Osteoblast (primary cell): ENCODE data around the gene OTUD4. TPM values are rescaled to one million over a fixed set of nuclear protein-coding genes. Genes with fewer than 3 reads are reported as not detected.

Experiments
- DNase-seq: peaks from one replicate; pipeline ENCODE4 v3.0.0; 2011; ENCODE audit warnings: low spot score, mixed read lengths; ENCODE audit not compliant: insufficient read length; ENCODE audit errors: missing footprints
- H2AFZ ChIP-seq: 2 replicates; pipeline ENCODE4 v1.6.0; 2011; ENCODE audit warnings: mild to moderate bottlenecking, low read length
- H3K27ac ChIP-seq: 2 replicates; pipeline ENCODE4 v1.5.1; 2011; ENCODE audit warnings: mild to moderate bottlenecking, low read depth, low read length, moderate library complexity
- H3K27me3 ChIP-seq: 2 replicates; pipeline ENCODE4 v1.6.0; 2012; ENCODE audit warnings: mild to moderate bottlenecking, control low read depth, inconsistent platforms, low read length, moderate library complexity; ENCODE audit not compliant: insufficient read depth
- H3K36me3 ChIP-seq: 2 replicates; pipeline ENCODE4 v1.5.1; 2011; ENCODE audit warnings: mild to moderate bottlenecking, low read length, control low read depth, moderate library complexity; ENCODE audit not compliant: insufficient read depth
- H3K4me1 ChIP-seq: 2 replicates; pipeline ENCODE4 v1.5.1; 2011; ENCODE audit warnings: mild to moderate bottlenecking, low read length, control low read depth, moderate library complexity; ENCODE audit not compliant: insufficient read depth
- H3K4me2 ChIP-seq: 2 replicates; pipeline ENCODE4 v1.6.0; 2011; ENCODE audit warnings: mild to moderate bottlenecking, low read length; ENCODE audit not compliant: insufficient read depth
- H3K4me3 ChIP-seq: fragments of 200-600 bp; sonication (generic); 3 replicates; pipeline ENCODE4 v1.5.1; 2012; ENCODE audit warnings: mild to moderate bottlenecking, low read length, inconsistent platforms; ENCODE audit not compliant: insufficient read depth
- H3K79me2 ChIP-seq: 2 replicates; pipeline ENCODE4 v1.6.0; 2012; ENCODE audit warnings: mild to moderate bottlenecking, low read length, control low read depth, inconsistent platforms; ENCODE audit not compliant: insufficient read depth
- H3K9me3 ChIP-seq: 2 replicates; pipeline ENCODE4 v1.5.1; 2011; ENCODE audit warnings: low read depth, low read length, control low read depth
- H4K20me1 ChIP-seq: 2 replicates; pipeline ENCODE4 v1.6.0; 2012; ENCODE audit warnings: mild to moderate bottlenecking, low read length, control low read depth; ENCODE audit not compliant: insufficient read depth
- total RNA-seq: library from RNA; depleted of rRNA; stranded (reverse); fragments of >200 nt; gene quantifications from 2 replicates; pipeline ENCODE4 v1.2.3, GENCODE V29; 2012
- TF ChIP-seq, protein P1 (sequence below): IDR thresholded peaks from 2 replicates; pipeline ENCODE4 v1.5.1; 2011; ENCODE audit warnings: mild to moderate bottlenecking, low read depth, low read length, moderate library complexity; ENCODE audit errors: extremely low read depth

The OTUD4 gene
- total RNA-seq, 1 donor = 22.8 TPM

- no peaks in the 10 kb centered on the region for H3K9me3 ChIP-seq
- H3K36me3 ChIP-seq = no peaks in the 10 kb centered on the region
- no peaks in the 10 kb centered on the region for H3K27me3 ChIP-seq
- no peak overlapping the region for H3K27ac ChIP-seq
- H3K4me1 ChIP-seq = no peaks in the 10 kb centered on the region
- H4K20me1 ChIP-seq = no peaks in the 10 kb centered on the region
- no peak overlapping the region for H3K4me3 ChIP-seq
- DNase-seq = no peak
- H2AFZ ChIP-seq = no peak overlapping the region
- TF ChIP-seq, protein P1, sequence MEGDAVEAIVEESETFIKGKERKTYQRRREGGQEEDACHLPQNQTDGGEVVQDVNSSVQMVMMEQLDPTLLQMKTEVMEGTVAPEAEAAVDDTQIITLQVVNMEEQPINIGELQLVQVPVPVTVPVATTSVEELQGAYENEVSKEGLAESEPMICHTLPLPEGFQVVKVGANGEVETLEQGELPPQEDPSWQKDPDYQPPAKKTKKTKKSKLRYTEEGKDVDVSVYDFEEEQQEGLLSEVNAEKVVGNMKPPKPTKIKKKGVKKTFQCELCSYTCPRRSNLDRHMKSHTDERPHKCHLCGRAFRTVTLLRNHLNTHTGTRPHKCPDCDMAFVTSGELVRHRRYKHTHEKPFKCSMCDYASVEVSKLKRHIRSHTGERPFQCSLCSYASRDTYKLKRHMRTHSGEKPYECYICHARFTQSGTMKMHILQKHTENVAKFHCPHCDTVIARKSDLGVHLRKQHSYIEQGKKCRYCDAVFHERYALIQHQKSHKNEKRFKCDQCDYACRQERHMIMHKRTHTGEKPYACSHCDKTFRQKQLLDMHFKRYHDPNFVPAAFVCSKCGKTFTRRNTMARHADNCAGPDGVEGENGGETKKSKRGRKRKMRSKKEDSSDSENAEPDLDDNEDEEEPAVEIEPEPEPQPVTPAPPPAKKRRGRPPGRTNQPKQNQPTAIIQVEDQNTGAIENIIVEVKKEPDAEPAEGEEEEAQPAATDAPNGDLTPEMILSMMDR = no peak
- H3K4me2 ChIP-seq = no peak overlapping the region
- no peaks in the 10 kb centered on the region for H3K79me2 ChIP-seq
These were observed 37.9 kb upstream of the OTUD4 start for GRCh38 chr4:145218251-145218650.

DNA sequence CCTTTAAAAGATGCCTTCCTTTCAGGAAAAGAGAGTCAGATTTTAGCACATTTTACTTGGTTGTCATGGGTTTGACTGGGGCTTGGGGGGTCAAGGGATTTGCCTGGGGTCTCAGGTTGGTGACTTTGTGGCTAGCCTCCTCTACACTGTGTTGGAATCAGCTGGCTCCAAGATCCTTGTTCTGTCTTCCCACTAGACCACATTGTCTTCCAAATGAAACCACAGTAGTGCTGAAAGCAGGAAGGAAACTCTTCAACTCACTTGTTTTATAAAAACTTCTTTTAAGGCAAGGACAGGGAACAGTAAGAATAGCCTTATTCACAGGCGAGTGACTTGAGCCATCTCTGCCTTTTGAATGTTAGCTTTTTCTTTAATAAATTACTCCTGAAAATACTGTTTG lies 37.0 kb upstream of the OTUD4 start:
- no peaks in the 10 kb centered on the region for H3K79me2 ChIP-seq
- TF ChIP-seq, protein P1 = no peak
- H3K9me3 ChIP-seq = no peaks in the 10 kb centered on the region
- no peak for DNase-seq
- H3K27me3 ChIP-seq = peaks cover 4% of the 10 kb centered on the region
- H3K4me2 ChIP-seq = no peak overlapping the region
- H3K4me1 ChIP-seq = no peaks in the 10 kb centered on the region
- no peak overlapping the region for H2AFZ ChIP-seq
- no peaks in the 10 kb centered on the region for H4K20me1 ChIP-seq
- H3K4me3 ChIP-seq = no peak overlapping the region
- H3K36me3 ChIP-seq = no peaks in the 10 kb centered on the region
- no peak overlapping the region for H3K27ac ChIP-seq

- H3K27me3 ChIP-seq = peaks cover 6% of the 10 kb centered on the region
- H3K27ac ChIP-seq = no peak overlapping the region
- H3K4me3 ChIP-seq = no peak overlapping the region
- no peaks in the 10 kb centered on the region for H3K9me3 ChIP-seq
- H3K4me1 ChIP-seq = no peaks in the 10 kb centered on the region
- H2AFZ ChIP-seq = no peak overlapping the region
- no peak overlapping the region for H3K4me2 ChIP-seq
- H4K20me1 ChIP-seq = no peaks in the 10 kb centered on the region
- peak; percentile 34 for DNase-seq
- TF ChIP-seq, protein P1 = peak; percentile 66
- H3K79me2 ChIP-seq = no peaks in the 10 kb centered on the region
- no peaks in the 10 kb centered on the region for H3K36me3 ChIP-seq
These were observed 36.1 kb upstream of the OTUD4 start for GRCh38 chr4:145216535-145216934.

- H4K20me1 ChIP-seq = no peaks in the 10 kb centered on the region
- no peak for DNase-seq
- no peaks in the 10 kb centered on the region for H3K4me1 ChIP-seq
- no peaks in the 10 kb centered on the region for H3K36me3 ChIP-seq
- H3K79me2 ChIP-seq = no peaks in the 10 kb centered on the region
- H3K4me3 ChIP-seq = no peak overlapping the region
- no peak overlapping the region for H3K4me2 ChIP-seq
- TF ChIP-seq, protein P1 = no peak
- peaks cover 6% of the 10 kb centered on the region for H3K27me3 ChIP-seq
- no peak overlapping the region for H3K27ac ChIP-seq
- H3K9me3 ChIP-seq = no peaks in the 10 kb centered on the region
- no peak overlapping the region for H2AFZ ChIP-seq
These were observed 32.9 kb upstream of the OTUD4 start for GRCh38 chr4:145213245-145213644.
